Measurements from ENCODE around the gene SLC38A6.

The SLC38A6 gene

GRCh38 chr14:60980811-60981632 is at the start of gene SLC38A6, which contains the start of gene TRMT5:
SLC38A6 (plus strand) TSS chr14:60981245; CDS start chr14:60981278, 33 bp downstream.
TRMT5 (minus strand) TSS chr14:60981079; CDS start chr14:60980973, 106 bp downstream.
- peak; percentile 85 to 91 for ATAC-seq

- ATAC-seq: no peak
These were observed 47.0 kb upstream of the SLC38A6 start for GRCh38 chr14:60933920-60934655.

- ATAC-seq: no peak
These were observed 45.7 kb upstream of the SLC38A6 start for GRCh38 chr14:60935319-60935718.

GRCh38 chr14:60943637-60944032 is 37.4 kb upstream of the SLC38A6 start:
- no peak for ATAC-seq

GRCh38 chr14:60944204-60944603 is 36.8 kb upstream of the SLC38A6 start:
- no peak for ATAC-seq

GRCh38 chr14:60945984-60946383 is 35.1 kb upstream of the SLC38A6 start:
- ATAC-seq: peak; percentile 17 to 43

- no peak for ATAC-seq
These were observed 34.3 kb upstream of the SLC38A6 start for GRCh38 chr14:60946773-60947172.

GRCh38 chr14:60951776-60952435 is 29.1 kb upstream of the SLC38A6 start:
- ATAC-seq: no peak

- no peak for ATAC-seq
These were observed 24.8 kb upstream of the SLC38A6 start for GRCh38 chr14:60956202-60956601.

- ATAC-seq: no peak
These were observed 24.4 kb upstream of the SLC38A6 start for GRCh38 chr14:60956632-60957031.

GRCh38 chr14:60958146-60958545 is 22.9 kb upstream of the SLC38A6 start:
- no peak for ATAC-seq

- ATAC-seq: no peak
These were observed 17.3 kb upstream of the SLC38A6 start for GRCh38 chr14:60963761-60964160.

- ATAC-seq: no peak
These were observed 16.1 kb upstream of the SLC38A6 start for GRCh38 chr14:60964904-60965303.

- ATAC-seq: peak; percentile 58 to 60
These were observed 15.6 kb upstream of the SLC38A6 start for GRCh38 chr14:60965402-60965801.

- ATAC-seq: no peak
These were observed 12.9 kb upstream of the SLC38A6 start for GRCh38 chr14:60968099-60968498.

- no peak for ATAC-seq
These were observed 12.4 kb upstream of the SLC38A6 start for GRCh38 chr14:60968671-60969070.

- ATAC-seq: no peak
These were observed 10.9 kb upstream of the SLC38A6 start for GRCh38 chr14:60970146-60970545.

- ATAC-seq: no peak
These were observed 9.8 kb upstream of the SLC38A6 start for GRCh38 chr14:60971271-60971670.

GRCh38 chr14:60972295-60972694 is 8.8 kb upstream of the SLC38A6 start:
- ATAC-seq: no peak

- ATAC-seq: no peak
These were observed 8.0 kb upstream of the SLC38A6 start for GRCh38 chr14:60973070-60973469.

GRCh38 chr14:60974090-60974651 is 6.9 kb upstream of the SLC38A6 start:
- ATAC-seq: no peak

GRCh38 chr14:60975551-60975950 is 5.5 kb upstream of the SLC38A6 start:
- ATAC-seq: no peak

- ATAC-seq: no peak
These were observed 3.2 kb upstream of the SLC38A6 start for GRCh38 chr14:60977847-60978246.

Data from activated CD4-positive, CD25-positive, alpha-beta regulatory T cell treated with anti-CD3 and anti-CD28 coated beads, Interleukin-2, amount 50 U/mL, for 24 hours (primary cell).